HepG2 (cell line): ENCODE measurements around the gene TOB1. TPM values are rescaled to one million over a fixed set of nuclear protein-coding genes. Genes with fewer than 3 reads are reported as not detected.

Source experiments
- CSRNP1 ChIP-seq: sonication (generic); formaldehyde crosslinking; IDR thresholded peaks from 2 replicates; pipeline ENCODE4 v1.8.1; 2023; ENCODE audit warnings: mild to moderate bottlenecking, missing genetic modification reagents
- DBP ChIP-seq: sonication (generic); formaldehyde crosslinking; IDR thresholded peaks from 2 replicates; pipeline ENCODE4 v1.4.0; 2020; ENCODE audit warnings: missing genetic modification reagents; ENCODE audit errors: not compliant biosample characterization
- GABPB1 ChIP-seq: IDR thresholded peaks from 2 replicates; pipeline ENCODE4 v1.6.1; 2016; ENCODE audit warnings: mild to moderate bottlenecking, missing genetic modification reagents, moderate library complexity, missing compliant biosample characterization
- GTF2F1 ChIP-seq: fragments of 150-350 bp; IDR thresholded peaks from 2 replicates; pipeline ENCODE4 v1.6.1; 2014; ENCODE audit warnings: low read length
- NFKB2 ChIP-seq: sonication (generic); formaldehyde crosslinking; IDR thresholded peaks from 2 replicates; pipeline ENCODE4 v1.4.0; 2020; ENCODE audit warnings: missing genetic modification reagents, borderline replicate concordance
- PAWR ChIP-seq: sonication (generic); formaldehyde crosslinking; IDR thresholded peaks from 2 replicates; pipeline ENCODE4 v1.4.0; 2020; ENCODE audit warnings: missing genetic modification reagents, mild to moderate bottlenecking, borderline replicate concordance
- RAD51 ChIP-seq: fragments of 450-650 bp; IDR thresholded peaks from 2 replicates; pipeline ENCODE4 v1.6.1; 2016; ENCODE audit warnings: borderline replicate concordance
- SOX5 ChIP-seq: IDR thresholded peaks from 2 replicates; pipeline ENCODE4 v1.6.1; 2016; ENCODE audit warnings: borderline replicate concordance
- THAP11 ChIP-seq: IDR thresholded peaks from 2 replicates; pipeline ENCODE4 v1.6.1; 2016; ENCODE audit warnings: missing biosample characterization, missing genetic modification reagents
- ZNF691 ChIP-seq: sonication (generic); formaldehyde crosslinking; IDR thresholded peaks from 2 replicates; pipeline ENCODE4 v1.4.0; 2020; ENCODE audit warnings: missing genetic modification reagents, low read depth, mild to moderate bottlenecking, borderline replicate concordance
- ZNF773 ChIP-seq: sonication (generic); formaldehyde crosslinking; IDR thresholded peaks from 2 replicates; pipeline ENCODE4 v1.4.0; 2020; ENCODE audit warnings: missing genetic modification reagents, borderline replicate concordance
- ZNF839 ChIP-seq: sonication (generic); formaldehyde crosslinking; IDR thresholded peaks from 2 replicates; pipeline ENCODE4 v1.4.0; 2020; ENCODE audit warnings: missing genetic modification reagents, mild to moderate bottlenecking, borderline replicate concordance
- polyA plus RNA-seq, 8 experiments: library from polyadenylated mRNA; depleted of rRNA in 3 of 8; stranded (reverse) in 7 of 8; unstranded in 1 of 8; fragments of >200 nt; fragmentation: Illumina TruSeq in 4 of 8; extraction: Trizol in 4 of 8; gene quantifications; 2 replicates each; pipeline versions ENCODE4 v1.2.1 to v1.2.3, GENCODE V29; 2011 to 2016; ENCODE audit warnings: low read depth in 4 of 8, missing spikeins in 1 of 8, mixed read lengths in 1 of 8; ENCODE audit not compliant: insufficient read depth in 1 of 8
- total RNA-seq, 5 experiments: library from RNA; depleted of rRNA; stranded (reverse); fragments of >200 nt; fragmentation: Illumina TruSeq; extraction: Trizol; gene quantifications; 2 replicates each; pipeline ENCODE4 v1.2.3, GENCODE V29; 2016; ENCODE audit warnings: low read depth in 1 of 5
- TF ChIP-seq, protein P1 (sequence below): sonication (generic); formaldehyde crosslinking; IDR thresholded peaks from 2 replicates; pipeline ENCODE4 v1.9.0; 2021; ENCODE audit warnings: mild to moderate bottlenecking, missing genetic modification reagents
- TF ChIP-seq, protein P2 (sequence below): IDR thresholded peaks from 2 replicates; pipeline ENCODE4 v1.6.1; 2016; ENCODE audit warnings: low read depth, control low read depth
- TF ChIP-seq, protein P3 (sequence below): sonication (generic); formaldehyde crosslinking; IDR thresholded peaks from 2 replicates; pipeline ENCODE4 v1.5.1; 2020; ENCODE audit warnings: missing genetic modification reagents, mild to moderate bottlenecking, borderline replicate concordance
- TF ChIP-seq, protein P4 (sequence below): sonication (generic); formaldehyde crosslinking; IDR thresholded peaks from 2 replicates; pipeline ENCODE4 v1.4.0; 2020; ENCODE audit warnings: mild to moderate bottlenecking, missing genetic modification reagents

Gene TOB1
- total and polyA plus RNA-seq, 2 of the 13 experiments (the other 11 are each of a cell fraction or from before 2014, with no cell fraction given), result 21.9 to 57.7 TPM

DNA sequence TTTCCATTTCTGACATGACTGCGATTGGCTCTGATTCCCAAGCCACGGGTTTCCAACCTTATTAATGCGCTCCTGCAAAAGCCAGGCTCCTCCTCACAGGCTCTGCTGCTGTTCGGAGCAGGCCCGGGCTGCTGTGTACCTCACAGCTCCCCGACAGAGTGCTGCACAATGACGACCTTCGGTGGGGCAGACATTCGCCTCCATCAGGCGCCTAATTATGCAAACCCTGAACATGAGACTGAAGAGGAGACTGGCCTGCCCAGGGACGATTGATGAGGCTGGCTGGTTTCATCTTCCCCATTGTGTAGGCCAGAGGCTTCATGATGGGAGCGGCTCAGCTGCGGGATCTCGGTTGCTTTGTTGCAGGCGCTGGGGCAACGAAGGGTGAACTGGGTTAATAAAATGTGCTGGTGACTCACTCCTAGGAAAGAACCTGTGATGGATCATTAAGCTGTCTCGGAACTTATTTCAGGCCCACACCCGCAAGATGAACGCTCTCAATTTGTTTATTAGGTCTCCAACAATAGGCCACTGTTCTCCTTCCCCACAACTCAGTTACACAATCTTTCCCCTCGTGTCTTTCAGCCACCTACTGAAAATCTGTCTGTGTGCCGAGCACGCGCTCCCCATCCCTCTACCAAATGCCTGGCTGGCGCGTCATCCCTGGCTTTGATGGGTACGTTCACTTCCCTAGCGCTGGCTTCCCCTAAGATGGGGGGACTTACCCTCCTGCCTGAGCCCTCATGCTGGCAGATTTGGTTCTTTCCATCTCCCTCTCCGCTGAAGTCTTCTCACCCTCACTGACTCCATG is 27.2 kb upstream of the TOB1 start (continued):
- TF ChIP-seq CSRNP1 (CRISPR knock-in tag) (peak; percentile 85), DBP (CRISPR knock-in tag) (no peak), THAP11 (CRISPR knock-in tag) (peak; percentile 78), ZNF691 (CRISPR knock-in tag) (peak; percentile 83; the same call in 1 of the 2 replicates), GTF2F1 (no peak), GABPB1 (CRISPR knock-in tag) (peak; percentile 55), NFKB2 (CRISPR knock-in tag) (peak; percentile 57), ZNF839 (CRISPR knock-in tag) (no peak), ZNF773 (CRISPR knock-in tag) (no peak), RAD51 (no peak), SOX5 (peak; percentile 97), PAWR (CRISPR knock-in tag) (no peak)
- TF ChIP-seq, protein P1, sequence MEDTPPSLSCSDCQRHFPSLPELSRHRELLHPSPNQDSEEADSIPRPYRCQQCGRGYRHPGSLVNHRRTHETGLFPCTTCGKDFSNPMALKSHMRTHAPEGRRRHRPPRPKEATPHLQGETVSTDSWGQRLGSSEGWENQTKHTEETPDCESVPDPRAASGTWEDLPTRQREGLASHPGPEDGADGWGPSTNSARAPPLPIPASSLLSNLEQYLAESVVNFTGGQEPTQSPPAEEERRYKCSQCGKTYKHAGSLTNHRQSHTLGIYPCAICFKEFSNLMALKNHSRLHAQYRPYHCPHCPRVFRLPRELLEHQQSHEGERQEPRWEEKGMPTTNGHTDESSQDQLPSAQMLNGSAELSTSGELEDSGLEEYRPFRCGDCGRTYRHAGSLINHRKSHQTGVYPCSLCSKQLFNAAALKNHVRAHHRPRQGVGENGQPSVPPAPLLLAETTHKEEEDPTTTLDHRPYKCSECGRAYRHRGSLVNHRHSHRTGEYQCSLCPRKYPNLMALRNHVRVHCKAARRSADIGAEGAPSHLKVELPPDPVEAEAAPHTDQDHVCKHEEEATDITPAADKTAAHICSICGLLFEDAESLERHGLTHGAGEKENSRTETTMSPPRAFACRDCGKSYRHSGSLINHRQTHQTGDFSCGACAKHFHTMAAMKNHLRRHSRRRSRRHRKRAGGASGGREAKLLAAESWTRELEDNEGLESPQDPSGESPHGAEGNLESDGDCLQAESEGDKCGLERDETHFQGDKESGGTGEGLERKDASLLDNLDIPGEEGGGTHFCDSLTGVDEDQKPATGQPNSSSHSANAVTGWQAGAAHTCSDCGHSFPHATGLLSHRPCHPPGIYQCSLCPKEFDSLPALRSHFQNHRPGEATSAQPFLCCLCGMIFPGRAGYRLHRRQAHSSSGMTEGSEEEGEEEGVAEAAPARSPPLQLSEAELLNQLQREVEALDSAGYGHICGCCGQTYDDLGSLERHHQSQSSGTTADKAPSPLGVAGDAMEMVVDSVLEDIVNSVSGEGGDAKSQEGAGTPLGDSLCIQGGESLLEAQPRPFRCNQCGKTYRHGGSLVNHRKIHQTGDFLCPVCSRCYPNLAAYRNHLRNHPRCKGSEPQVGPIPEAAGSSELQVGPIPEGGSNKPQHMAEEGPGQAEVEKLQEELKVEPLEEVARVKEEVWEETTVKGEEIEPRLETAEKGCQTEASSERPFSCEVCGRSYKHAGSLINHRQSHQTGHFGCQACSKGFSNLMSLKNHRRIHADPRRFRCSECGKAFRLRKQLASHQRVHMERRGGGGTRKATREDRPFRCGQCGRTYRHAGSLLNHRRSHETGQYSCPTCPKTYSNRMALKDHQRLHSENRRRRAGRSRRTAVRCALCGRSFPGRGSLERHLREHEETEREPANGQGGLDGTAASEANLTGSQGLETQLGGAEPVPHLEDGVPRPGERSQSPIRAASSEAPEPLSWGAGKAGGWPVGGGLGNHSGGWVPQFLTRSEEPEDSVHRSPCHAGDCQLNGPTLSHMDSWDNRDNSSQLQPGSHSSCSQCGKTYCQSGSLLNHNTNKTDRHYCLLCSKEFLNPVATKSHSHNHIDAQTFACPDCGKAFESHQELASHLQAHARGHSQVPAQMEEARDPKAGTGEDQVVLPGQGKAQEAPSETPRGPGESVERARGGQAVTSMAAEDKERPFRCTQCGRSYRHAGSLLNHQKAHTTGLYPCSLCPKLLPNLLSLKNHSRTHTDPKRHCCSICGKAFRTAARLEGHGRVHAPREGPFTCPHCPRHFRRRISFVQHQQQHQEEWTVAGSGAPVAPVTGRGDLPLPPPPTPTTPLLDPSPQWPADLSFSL, result peak; percentile 58; the same call in 1 of the 2 replicates
- TF ChIP-seq, protein P2, sequence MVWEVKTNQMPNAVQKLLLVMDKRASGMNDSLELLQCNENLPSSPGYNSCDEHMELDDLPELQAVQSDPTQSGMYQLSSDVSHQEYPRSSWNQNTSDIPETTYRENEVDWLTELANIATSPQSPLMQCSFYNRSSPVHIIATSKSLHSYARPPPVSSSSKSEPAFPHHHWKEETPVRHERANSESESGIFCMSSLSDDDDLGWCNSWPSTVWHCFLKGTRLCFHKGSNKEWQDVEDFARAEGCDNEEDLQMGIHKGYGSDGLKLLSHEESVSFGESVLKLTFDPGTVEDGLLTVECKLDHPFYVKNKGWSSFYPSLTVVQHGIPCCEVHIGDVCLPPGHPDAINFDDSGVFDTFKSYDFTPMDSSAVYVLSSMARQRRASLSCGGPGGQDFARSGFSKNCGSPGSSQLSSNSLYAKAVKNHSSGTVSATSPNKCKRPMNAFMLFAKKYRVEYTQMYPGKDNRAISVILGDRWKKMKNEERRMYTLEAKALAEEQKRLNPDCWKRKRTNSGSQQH (CRISPR knock-in tag), result peak; percentile 78
- TF ChIP-seq, protein P3, sequence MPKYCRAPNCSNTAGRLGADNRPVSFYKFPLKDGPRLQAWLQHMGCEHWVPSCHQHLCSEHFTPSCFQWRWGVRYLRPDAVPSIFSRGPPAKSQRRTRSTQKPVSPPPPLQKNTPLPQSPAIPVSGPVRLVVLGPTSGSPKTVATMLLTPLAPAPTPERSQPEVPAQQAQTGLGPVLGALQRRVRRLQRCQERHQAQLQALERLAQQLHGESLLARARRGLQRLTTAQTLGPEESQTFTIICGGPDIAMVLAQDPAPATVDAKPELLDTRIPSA (CRISPR knock-in tag), result no peak
- TF ChIP-seq, protein P4, sequence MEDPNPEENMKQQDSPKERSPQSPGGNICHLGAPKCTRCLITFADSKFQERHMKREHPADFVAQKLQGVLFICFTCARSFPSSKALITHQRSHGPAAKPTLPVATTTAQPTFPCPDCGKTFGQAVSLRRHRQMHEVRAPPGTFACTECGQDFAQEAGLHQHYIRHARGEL (CRISPR knock-in tag), result no peak
